Lung (tissue), 12 donors: Measurements from ENCODE around the gene MECR. TPM values are rescaled to one million over a fixed set of nuclear protein-coding genes. Genes with fewer than 3 reads are reported as not detected.

ENCODE experiments used
- ATAC-seq: fragments of 200-7000 bp; cut with Tn5 transposase; one replicate; pipeline ENCODE4 v1.9.1; 2020; ENCODE audit warnings: moderate number of reproducible peaks; ENCODE audit not compliant: insufficient read depth, low FRiP score
- DNase-seq, 3 donors: peaks; one replicate each; pipeline ENCODE4 v3.0.0-alpha.2; 2013 to 2017
- H3K27ac ChIP-seq, 2 donors: one replicate each; pipeline ENCODE4 v1.5.1; 2013; ENCODE audit warnings: mild to moderate bottlenecking in 2 of 2, moderate library complexity in 2 of 2, control low read depth in 1 of 2, inconsistent platforms in 1 of 2, low read depth in 1 of 2, low read length in 1 of 2
- H3K27me3 ChIP-seq, 3 donors: one replicate each; pipeline ENCODE4 v1.5.1; 2013; ENCODE audit warnings: low read length in 2 of 3; ENCODE audit not compliant: control insufficient read depth in 3 of 3, insufficient read depth in 3 of 3
- H3K36me3 ChIP-seq, 4 donors: one replicate each; pipeline ENCODE4 v1.5.1; 2013; ENCODE audit warnings: low read length in 4 of 4, mild to moderate bottlenecking in 1 of 4, moderate library complexity in 1 of 4; ENCODE audit not compliant: control insufficient read depth in 4 of 4, insufficient read depth in 4 of 4
- H3K4me1 ChIP-seq, 5 donors: one replicate each; pipeline ENCODE4 v1.5.1; 2013; ENCODE audit warnings: low read length in 5 of 5, mild to moderate bottlenecking in 2 of 5, moderate library complexity in 1 of 5; ENCODE audit not compliant: control insufficient read depth in 5 of 5, insufficient read depth in 5 of 5
- H3K4me3 ChIP-seq: one replicate; pipeline ENCODE4 v1.5.1; 2013; ENCODE audit warnings: mild to moderate bottlenecking, control low read depth, moderate library complexity
- H3K9ac ChIP-seq, 2 donors: one replicate each; pipeline ENCODE4 v1.5.1; 2013; ENCODE audit warnings: low read length in 2 of 2, control low read depth in 1 of 2; ENCODE audit not compliant: insufficient read depth in 1 of 2
- H3K9me3 ChIP-seq, 4 donors: one replicate each; pipeline ENCODE4 v1.5.1; 2013; ENCODE audit warnings: low read length in 3 of 4, mild to moderate bottlenecking in 1 of 4, moderate library complexity in 1 of 4; ENCODE audit not compliant: control insufficient read depth in 4 of 4, insufficient read depth in 3 of 4
- WGBS, 2 donors: extraction: QIAGEN DNeasy Blood & Tissue Kit; methylation state at CpG; one replicate each; pipeline ENCODE4 v1.1.7; 2013; 5-methylcytosine and 5-hydroxymethylcytosine counted together
- polyA plus RNA-seq, 2 donors: library from polyadenylated mRNA; stranded (reverse); fragments of 200-250 nt; gene quantifications; one replicate each; pipeline ENCODE4 v1.2.1, GENCODE V29; 2013
- total RNA-seq, 2 donors: library from RNA; depleted of rRNA in 1 of 2; stranded (reverse); fragments of >200 nt in 1 of 2; gene quantifications; one replicate each; pipeline ENCODE4 v1.2.1, GENCODE V29; 2014 to 2021
- TF ChIP-seq, protein P1 (sequence below): IDR thresholded peaks from 2 replicates; pipeline ENCODE4 v1.5.1; 2012; ENCODE audit warnings: mild to moderate bottlenecking; ENCODE audit errors: control extremely low read depth, extremely low read depth
- donor health status: control.
- donor health status: control.
- donor health status: Bipolar disorder and iron deficiency.
- donor health status: healthy.
- donor health status: DM: yes; HTN: yes; CAD: no.

The MECR gene
- total and polyA plus RNA-seq, 4 donors: 18.0 to 30.1 (median 23.2) TPM

DNA sequence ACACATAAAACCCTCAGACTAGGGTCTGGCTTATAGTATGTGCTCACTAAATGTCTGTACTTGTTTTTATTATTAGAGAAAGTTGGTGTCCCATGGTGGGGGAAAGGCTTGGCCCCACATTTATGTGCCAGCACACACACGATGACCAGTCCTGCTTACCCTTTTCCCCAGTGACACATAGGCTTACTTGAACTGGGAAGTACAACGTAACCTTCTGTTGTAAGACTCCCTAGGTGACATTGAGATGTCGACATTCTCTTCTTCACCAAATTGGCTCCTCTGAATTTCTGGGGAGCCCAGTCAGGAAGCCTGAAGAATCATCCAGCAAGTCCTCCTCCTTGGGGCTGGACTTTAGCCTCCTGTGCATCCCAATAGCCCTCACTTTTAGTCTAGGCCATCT lies 1.7 kb upstream of the MECR start:
- no peak for ATAC-seq
- H3K4me3 ChIP-seq: no peak overlapping the region
- DNase-seq: no peak
- H3K27ac ChIP-seq: no peak overlapping the region
- WGBS, 2 donors: 44 to 71% methylated on average over 3 of the region's 3 CpGs
- H3K9ac ChIP-seq: no peak overlapping the region
- no peaks in the 10 kb centered on the region for H3K9me3 ChIP-seq
- peaks cover 0 to 7% (median 7%) of the 10 kb centered on the region in 3 donors for H3K27me3 ChIP-seq
- peaks cover 2 to 18% (median 8%) of the 10 kb centered on the region in 5 donors for H3K4me1 ChIP-seq
- TF ChIP-seq, protein P1, sequence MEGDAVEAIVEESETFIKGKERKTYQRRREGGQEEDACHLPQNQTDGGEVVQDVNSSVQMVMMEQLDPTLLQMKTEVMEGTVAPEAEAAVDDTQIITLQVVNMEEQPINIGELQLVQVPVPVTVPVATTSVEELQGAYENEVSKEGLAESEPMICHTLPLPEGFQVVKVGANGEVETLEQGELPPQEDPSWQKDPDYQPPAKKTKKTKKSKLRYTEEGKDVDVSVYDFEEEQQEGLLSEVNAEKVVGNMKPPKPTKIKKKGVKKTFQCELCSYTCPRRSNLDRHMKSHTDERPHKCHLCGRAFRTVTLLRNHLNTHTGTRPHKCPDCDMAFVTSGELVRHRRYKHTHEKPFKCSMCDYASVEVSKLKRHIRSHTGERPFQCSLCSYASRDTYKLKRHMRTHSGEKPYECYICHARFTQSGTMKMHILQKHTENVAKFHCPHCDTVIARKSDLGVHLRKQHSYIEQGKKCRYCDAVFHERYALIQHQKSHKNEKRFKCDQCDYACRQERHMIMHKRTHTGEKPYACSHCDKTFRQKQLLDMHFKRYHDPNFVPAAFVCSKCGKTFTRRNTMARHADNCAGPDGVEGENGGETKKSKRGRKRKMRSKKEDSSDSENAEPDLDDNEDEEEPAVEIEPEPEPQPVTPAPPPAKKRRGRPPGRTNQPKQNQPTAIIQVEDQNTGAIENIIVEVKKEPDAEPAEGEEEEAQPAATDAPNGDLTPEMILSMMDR: no peak
- peaks cover 0 to 2% (median 0%) of the 10 kb centered on the region in 4 donors for H3K36me3 ChIP-seq

- peak overlapping the region in 1 of 2 donors; percentile 74 for H3K27ac ChIP-seq
- 11 to 19% methylated on average over 4 of the region's 4 CpGs for WGBS, 2 donors
Measured at GRCh38 chr1:29230204-29230552, 556 bp downstream of the MECR start.

DNA sequence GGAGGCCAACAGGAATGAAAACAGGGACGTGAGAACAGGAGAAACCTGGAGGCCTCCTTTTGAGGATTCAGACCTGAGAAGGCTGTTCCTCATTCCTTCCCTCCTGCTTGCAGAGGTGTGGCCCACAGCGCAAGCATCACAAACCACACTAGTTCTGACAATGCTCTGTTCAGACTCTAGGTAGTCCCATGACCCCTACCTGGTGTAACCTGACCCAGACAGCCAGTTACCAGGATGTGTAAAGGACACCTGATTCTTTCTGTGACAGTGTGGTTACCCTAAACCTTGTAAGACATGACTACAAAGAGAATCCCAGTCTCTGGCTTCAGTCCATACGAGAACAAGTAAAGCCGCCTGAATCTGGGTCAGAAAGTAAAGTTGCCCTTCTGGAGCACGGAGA lies 3.2 kb downstream of the MECR start:
- 91% methylated on average over 5 of the region's 5 CpGs for WGBS, 2 donors
- H3K9me3 ChIP-seq: no peaks in the 10 kb centered on the region
- no peak overlapping the region for H3K4me3 ChIP-seq
- ATAC-seq (no peak), DNase-seq (no peak)
- H3K9ac ChIP-seq: no peak overlapping the region
- H3K27ac ChIP-seq: no peak overlapping the region
- TF ChIP-seq, protein P1: no peak
- peaks cover 0 to 9% (median 6%) of the 10 kb centered on the region in 5 donors for H3K4me1 ChIP-seq
- H3K27me3 ChIP-seq: no peaks in the 10 kb centered on the region
- peaks cover 0 to 10% (median 3%) of the 10 kb centered on the region in 4 donors for H3K36me3 ChIP-seq

More at GRCh38 chr1:29230204-29230552, 556 bp downstream of the MECR start:
- DNase-seq: peak in 1 of 3 donors; percentile 14
- peaks cover 0 to 9% (median 6%) of the 10 kb centered on the region in 5 donors for H3K4me1 ChIP-seq
- no peaks in the 10 kb centered on the region for H3K27me3 ChIP-seq
- H3K9ac ChIP-seq: peak overlapping the region; percentile 57 to 72
- peaks cover 0 to 2% (median under 1%) of the 10 kb centered on the region in 4 donors for H3K36me3 ChIP-seq
- no peak for ATAC-seq
- TF ChIP-seq, protein P1: no peak
- H3K9me3 ChIP-seq: no peaks in the 10 kb centered on the region
- peak overlapping the region; percentile 84 for H3K4me3 ChIP-seq

DNA sequence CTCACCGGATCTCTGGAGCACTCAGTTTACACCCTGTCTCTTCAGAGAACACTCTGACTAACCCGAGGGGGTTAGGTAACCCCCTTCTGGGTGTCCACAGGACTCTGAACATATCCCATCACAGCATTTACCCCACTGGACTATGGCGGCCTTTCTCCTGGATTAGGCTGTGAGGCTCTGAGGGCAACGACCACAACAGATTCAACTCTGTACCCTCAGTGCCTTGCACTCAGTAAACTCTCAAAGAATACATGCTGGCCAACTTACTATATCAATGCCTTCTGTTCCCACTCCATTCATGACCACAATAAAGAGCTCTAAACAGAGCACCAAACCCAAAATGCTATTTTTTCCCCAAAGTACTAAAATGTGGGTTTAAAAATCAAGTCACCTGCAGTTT lies 5.4 kb downstream of the MECR start:
- TF ChIP-seq, protein P1: no peak
- ATAC-seq (no peak), DNase-seq (no peak)
- Histone ChIP-seq H3K4me3 (no peak overlapping the region), H3K4me1 (peaks cover 0 to 8% (median 3%) of the 10 kb centered on the region in 5 donors), H3K9me3 (no peaks in the 10 kb centered on the region), H3K36me3 (peaks cover 0 to 14% (median 5%) of the 10 kb centered on the region in 4 donors), H3K27me3 (no peaks in the 10 kb centered on the region), H3K9ac (no peak overlapping the region), H3K27ac (no peak overlapping the region)
- 93 to 98% methylated on average over 4 of the region's 4 CpGs for WGBS, 2 donors
